Measurements from ENCODE around the gene PRSS8.
"Not testable (repeated sequence)": the region's sequence is repeated elsewhere in the genome, so short reads cannot be mapped to it uniquely, and the experiment has no call there.

PRSS8 gene

DNA sequence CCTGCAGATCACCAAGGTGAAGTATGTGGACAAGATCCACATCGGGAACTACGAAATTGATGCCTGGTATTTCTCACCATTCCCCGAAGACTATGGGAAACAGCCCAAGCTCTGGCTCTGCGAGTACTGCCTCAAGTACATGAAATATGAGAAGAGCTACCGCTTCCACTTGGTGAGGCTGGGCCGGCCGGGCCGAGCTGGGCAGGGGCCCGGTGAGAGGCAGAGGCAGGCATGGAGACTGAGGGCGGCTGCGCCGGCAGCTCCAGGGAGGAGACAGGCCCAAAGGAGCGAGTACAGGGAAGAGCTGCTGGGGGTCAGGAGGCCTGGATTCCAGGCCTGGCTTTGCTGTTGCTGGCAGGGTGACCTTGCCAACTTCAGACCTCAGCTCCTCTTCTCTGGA is 8.3 kb downstream of the PRSS8 start:
- no peak for DNase-seq

DNA sequence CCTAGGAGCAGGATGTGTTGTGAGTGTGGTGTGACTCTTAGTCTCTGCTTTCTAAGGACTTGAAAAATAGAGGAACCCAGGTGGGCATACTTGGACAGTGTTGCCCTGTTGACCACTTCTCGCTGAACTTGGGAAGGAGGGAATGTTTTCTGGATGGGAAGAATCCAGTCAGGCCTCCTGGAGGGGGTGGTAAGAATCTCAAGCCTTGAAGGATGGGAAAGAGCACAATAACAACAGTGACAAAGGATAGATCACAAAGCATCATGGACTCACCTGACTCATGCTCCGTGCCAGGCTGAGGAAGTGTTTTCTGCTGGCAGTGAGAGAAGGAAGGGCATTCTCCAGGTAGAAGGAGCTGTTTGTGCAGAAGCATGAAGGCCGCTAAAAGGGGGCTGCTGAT is 9.7 kb downstream of the PRSS8 start:
- no peak for DNase-seq

DNA sequence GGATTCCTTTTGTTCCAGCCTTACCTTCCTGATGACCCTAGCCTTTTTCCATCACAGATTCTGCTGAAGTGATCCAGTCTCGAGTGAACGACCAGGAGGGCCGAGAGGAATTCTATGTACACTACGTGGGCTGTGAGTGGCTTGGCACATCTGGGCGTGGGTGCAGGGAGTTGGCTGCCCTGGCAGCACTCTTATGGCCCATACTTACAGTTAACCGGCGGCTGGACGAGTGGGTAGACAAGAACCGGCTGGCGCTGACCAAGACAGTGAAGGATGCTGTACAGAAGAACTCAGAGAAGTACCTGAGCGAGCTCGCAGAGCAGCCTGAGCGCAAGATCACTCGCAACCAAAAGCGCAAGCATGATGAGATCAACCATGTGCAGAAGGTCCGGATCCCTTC is 15.4 kb downstream of the PRSS8 start:
- DNase-seq: no peak

DNA sequence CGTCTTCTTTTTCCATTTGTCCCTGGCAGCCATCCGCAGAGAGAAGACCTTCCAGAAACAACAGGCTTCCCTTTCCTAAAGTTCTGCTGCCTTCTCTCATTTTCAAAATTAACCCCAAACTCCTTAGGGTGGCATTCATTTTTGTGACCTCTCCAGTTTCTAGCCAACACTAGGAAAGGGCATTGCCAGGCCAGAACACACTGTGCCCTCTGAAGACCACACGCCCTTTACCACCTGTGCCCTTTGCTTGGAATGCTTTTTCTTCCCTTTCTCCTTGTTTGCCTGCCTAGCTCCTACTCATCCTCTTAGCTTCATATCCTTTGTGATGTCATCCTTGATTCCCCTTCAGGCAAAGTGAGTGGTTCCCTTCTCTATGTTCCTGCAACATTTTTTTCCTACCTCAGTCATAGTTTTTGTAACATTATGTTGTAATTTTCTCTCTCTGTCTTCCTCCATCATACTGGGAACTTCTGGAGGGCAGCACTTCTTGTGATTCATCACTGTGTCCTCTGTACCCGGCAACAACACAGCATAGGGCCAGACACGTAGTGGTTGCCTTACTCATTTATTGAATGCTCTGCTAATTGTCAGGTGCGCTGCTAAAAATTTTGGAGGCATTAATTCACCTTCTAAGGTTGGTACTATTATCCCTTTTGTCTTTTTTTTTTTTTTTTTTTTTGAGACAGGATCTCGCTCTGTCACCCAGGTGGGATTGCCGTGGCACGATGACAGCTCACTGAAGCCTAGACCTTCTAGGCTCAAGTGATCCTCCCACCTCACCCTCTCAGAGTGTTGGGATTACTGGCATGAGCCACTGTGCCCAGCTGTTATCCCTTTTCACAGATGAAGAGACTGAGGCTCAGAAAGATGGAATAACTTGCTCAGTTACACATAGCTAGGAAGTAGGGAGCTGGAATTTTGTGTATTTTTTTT is 17.0 kb downstream of the PRSS8 start:
- DNase-seq: peak; percentile 7

DNA sequence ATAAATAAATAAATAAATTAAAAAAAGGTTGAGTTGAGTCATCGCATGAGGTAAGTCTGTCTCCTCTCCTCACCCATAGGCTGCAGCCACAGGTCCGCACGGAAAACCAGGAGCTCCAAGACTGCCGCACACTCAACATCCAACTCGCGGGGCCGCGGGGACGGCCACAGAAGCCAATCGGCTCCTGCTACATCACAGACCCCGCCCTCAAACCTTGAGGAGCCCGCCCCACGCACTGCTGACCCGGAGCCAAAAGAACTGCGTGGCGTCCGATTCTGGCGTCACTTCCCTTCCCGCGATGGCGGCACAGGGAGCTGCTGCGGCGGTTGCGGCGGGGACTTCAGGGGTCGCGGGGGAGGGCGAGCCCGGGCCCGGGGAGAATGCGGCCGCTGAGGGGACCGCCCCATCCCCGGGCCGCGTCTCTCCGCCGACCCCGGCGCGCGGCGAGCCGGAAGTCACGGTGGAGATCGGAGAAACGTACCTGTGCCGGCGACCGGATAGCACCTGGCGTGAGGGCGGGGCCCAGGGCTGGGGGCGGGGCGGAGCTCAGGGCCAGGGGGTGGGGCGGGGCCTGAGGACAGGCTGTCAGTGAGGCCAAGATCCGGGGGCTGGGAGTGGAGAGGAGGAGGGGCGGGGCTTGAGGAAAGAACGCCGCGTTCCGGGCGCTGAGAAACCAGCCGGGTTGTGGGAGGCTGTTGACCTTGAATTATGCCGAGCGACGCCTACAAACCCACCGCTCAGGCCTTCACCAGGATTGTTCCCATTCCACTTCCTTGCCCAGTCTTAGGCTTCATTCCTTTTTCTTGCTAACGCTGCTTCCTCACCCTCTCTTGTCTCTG is 17.9 kb downstream of the PRSS8 start, which contains the start of gene KAT8:
Gene KAT8, plus strand, starts transcription at position 281 of the 839 bp plus-strand sequence. Its CDS starts 18 bp downstream, at position 299.
- peak; percentile 100 for DNase-seq

DNA sequence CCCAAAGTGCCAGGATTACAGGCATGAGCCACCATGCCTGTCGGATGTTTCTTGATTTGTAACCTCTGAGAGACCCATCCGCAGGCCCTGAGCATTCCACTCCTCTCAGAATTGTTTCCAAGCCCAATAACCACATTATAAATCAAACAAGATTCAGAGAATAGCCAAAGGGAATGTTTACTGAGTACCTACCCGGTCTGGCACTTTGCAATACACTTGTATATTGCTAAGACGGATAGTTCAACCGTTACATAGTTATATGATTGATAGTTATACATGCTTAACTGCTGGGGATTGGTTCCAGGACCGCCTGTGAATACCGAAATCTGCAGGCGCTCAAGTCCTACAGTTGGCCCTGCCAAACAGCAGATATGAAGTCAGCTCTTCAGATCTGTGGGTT is 21.1 kb downstream of the PRSS8 start:
- no peak for DNase-seq

DNA sequence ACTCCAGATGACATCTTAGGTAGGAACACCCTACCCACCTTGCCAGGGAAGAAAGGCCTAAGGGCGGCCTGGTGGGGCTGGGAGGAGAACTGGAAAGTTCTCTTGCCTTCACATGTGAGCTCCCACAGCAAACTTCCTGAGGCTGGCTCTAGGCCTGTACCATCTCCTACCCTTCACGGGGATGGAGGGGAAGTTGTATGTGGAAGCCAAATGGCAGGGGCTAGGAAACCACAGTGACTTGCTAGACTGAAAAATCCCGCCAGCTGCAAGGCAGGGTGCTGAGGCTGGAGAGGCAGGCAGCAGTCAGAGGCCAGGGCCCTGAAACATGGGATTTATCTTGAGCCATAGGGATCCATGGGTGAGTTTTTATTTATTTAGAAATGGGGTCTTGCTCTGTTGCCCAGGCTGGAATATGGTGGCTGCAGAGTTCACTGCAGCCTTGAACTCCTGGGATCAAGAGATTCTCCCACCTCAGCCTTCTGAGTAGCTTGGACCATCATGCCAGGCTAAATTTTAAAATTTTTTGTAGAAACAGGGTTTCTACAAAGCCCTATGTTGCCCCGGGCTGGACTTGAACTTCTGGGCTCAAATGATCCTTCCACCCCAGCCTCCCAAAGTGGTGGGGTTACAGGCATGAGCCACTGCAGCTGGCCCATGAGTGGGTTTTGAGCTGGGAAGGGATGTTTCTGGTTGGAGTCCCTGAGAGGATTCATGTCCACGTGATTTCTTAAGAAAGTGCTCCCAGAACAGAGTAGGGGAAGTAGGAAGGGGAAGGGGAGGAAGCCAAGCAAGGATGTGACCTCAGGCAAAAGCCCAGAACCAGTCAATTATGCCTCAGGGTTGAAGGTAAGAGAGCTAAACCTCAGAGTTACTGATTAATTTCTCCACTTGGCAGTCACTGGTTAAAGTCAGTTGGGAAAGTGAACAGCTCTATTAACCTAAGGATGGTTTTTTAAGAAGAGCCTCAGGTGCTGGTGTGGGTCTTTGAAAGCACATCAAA is 22.1 kb downstream of the PRSS8 start:
- DNase-seq: peak; percentile 65

DNA sequence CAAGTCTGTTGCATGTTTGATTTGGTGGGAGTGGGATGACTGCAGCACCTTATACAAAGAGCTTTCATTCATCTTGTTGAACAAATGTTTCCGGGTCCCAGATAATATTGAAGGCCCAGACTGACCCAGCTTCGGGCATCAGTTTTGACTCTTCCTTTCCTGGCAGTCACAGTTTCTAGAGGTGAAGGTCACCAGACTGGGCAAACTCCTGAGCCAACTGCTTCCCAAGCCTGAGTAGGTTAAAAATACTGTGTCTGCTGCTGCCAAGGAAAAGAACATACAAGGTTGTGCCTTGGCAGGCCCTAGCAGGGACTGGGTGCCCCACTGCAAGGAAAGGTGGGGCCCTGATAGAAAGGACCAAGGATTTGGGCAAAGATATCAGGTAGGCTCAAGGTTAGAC is 22.8 kb downstream of the PRSS8 start:
- DNase-seq: no peak

DNA sequence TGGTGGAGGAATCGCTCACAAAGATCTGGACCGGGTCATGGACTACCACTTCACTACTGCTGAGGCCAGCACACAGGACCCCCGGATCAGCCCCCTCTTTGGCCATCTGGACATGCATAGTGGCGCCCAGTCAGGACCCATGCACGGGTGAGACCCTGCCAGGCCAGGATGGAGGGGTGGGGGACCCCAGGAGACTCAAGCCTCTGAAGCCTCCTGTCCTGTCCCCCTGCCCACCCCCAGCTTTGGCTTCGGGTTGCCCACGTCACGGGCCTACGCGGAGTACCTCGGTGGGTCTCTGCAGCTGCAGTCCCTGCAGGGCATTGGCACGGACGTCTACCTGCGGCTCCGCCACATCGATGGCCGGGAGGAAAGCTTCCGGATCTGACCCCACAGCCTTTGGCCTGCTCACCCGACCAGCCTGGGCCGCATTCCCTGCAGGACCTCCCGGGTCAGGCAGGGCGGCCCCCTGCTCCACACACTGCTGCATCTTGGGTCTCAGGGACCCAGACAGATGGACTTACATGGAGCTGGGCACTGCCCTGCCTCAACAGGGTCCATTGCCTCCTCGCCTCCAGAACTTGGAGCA is 23.6 kb downstream of the PRSS8 start:
- no peak for DNase-seq

DNA sequence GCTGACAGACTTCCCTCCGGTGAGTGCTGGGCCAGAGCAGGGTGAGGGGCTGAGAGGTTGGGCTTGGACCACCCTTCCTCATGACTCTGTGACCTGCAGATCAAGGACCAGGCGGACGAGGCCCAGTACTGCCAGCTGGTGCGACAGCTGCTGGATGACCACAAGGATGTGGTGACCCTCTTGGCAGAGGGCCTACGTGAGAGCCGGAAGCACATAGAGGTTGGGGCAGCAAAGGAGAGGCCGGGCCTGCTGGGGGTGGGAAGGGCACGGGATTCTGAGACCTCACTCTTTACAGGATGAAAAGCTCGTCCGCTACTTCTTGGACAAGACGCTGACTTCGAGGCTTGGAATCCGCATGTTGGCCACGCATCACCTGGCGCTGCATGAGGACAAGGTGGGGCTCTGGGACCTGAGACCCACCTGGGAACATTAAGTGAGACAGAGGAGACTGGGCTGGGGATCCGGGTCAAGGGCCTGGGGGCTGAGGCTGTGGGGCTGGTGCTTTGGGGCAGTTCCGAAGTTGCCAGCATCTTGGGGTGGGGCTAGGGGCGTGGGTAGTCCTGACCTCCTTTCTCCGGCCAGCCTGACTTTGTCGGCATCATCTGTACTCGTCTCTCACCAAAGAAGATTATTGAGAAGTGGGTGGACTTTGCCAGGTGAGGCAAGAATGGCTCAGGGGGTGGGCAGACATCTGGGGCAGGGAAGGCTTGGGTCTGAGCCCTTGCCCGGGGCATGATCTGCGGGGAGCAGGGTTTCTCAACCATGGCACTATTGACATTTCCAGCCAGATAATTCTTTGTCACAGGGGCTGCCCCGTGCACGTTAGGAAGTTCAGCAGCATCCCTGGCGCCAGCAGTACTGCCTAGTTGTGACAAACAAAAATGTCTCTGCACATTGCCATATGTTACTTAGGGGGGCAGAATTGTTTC is 25.2 kb downstream of the PRSS8 start:
- DNase-seq: no peak

DNA sequence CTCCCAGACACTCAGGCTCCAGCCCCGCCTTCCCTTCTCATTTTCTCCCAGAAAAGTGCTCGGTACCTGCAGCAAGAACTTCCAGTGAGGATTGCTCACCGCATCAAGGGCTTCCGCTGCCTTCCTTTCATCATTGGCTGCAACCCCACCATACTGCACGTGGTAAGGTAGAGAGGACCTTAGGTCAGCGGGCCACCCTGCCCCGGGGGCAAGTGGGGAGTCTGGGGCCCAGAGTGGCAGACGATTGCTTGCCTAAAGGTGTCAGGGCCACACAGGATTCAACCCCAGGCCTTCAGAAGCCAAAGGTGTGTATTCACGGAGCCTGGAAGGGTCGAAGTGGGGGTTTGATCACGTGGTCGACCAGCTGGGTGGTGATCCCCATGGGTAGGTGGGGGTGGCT is 25.9 kb downstream of the PRSS8 start:
- DNase-seq: no peak

DNA sequence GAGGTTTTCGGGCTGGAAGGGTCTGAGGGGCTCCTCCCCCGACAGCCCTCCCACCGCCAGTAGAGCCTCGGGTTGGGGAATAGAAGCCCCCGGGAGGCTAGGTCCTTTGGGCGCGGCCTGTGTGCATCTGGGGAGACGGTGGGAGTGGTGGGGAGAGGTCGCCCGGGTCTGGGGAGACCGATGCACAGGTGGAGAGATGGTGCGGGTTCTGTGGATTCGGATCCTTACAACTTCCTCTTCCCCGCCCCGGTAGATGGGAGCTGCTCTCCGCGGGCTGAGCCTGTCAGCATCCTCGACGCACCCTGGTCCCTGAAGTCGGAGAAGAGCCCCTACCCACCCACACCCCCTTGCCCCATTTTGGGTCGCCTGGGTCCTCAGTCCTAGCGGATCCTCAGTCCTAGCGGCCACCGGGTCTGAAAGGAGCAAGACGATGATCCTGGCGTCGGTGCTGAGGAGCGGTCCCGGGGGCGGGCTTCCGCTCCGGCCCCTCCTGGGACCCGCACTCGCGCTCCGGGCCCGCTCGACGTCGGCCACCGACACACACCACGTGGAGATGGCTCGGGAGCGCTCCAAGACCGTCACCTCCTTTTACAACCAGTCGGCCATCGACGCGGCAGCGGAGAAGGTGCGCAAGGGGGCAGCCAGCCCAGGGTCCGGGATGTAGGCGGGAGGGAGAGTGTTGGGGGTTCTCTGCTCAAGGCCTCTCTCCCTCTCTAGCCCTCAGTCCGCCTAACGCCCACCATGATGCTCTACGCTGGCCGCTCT is 26.6 kb downstream of the PRSS8 start:
- no peak for DNase-seq

DNA sequence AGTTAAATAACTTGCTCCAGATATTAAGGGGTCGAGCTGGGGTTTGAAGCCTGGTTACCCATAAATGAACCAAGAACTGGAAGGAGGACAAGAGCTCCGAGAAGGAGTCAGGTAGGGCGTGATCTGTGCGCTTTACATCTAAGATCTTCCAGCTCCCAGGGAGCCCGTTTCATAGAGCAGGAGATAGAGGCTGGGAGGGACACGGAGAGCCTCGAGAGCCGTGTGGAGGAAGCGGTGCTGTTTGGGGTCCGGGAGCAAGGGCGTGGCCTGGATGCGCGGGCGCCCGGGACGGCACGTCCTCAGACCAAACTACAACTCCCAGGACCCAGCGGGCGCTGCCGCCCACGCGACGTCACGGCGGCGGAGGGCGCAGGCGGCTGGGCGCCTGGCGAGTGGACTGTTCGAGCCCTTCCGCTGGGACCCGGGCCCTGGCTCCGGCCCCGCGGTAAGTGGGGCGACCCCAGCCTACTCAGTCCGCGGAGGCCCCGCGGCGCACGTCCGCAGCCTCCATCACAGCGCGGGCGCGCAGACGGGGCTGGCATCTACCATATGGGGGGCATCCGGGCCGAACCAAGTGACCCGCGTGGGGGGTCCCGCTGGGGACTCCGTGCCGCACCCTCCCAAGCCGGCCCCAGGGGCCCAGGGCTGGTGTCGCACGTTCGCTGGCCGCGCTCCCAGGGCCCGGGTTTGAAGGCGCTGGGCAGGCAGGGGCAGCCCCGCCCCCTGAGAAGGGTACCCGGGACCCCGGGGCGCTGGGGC is 27.3 kb downstream of the PRSS8 start, which contains the start of gene BCKDK:
Gene BCKDK, plus strand, starts transcription at position 352 of the 759 bp plus-strand sequence. CDS start 838 bp downstream, outside the sequence.
- DNase-seq: peak; percentile 85

DNA sequence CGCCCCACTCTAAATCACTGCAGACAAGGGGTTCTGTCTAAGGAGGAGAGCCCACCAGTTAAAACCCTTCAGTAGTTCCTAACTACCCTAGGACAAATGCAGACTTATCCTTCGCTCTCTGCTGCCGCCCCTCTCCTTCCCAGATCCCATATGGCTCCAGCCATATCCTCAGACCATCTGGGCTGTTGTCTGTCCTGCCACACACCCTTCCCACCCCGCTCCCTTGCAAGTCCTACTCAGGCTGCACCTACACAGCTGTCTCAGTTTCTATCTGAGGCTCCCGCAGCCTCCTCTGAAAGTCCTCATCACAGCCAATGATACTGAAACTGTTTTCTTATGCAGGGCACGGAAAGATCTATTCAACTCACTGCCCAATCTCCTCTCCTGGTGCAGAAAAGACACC is 28.1 kb downstream of the PRSS8 start:
- DNase-seq: no peak

DNA sequence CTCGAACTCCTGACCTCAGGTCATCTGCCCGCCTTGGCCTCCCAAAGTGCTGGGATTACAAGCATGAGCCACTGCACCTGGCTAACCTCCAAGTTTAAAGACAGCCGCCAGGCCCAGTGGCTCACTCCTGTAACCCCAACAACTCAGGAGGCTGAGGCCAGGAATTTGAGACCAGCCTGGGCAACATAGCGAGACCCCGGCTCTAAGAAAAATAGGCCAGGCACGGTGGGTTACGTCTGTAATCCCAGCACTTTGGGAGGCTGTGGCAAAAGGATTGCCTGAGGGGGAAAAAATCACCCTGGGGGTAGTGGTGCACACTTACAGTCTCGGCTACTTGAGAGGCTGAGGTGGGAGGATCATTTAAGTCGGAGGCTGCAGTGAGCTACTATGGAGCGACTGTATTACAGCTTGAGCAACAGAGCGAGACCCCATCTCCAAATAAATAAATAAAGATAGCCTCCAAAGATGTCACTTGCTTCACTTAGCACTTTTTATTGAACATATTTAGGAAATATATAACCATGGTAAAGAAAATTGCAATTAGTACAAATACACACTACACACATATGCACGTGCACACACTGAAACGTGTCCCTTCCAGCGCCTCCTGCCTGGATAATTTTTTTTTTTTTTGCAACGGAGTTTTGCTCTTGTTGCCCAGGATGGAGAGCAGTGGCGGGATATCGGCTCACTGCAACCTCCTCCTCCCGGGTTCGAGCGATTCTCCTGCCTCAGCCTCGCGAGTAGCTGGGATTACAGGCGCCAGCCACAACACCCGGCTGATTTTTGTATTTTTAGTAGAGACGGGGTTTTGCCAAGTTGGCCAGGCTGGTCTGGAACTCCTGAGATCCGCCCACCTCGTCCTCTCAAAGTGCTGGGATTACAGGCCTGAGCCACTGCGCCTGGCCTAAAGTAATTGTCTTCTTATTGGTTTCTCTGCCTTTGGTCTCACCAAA is 28.7 kb downstream of the PRSS8 start:
- DNase-seq: no peak

DNA sequence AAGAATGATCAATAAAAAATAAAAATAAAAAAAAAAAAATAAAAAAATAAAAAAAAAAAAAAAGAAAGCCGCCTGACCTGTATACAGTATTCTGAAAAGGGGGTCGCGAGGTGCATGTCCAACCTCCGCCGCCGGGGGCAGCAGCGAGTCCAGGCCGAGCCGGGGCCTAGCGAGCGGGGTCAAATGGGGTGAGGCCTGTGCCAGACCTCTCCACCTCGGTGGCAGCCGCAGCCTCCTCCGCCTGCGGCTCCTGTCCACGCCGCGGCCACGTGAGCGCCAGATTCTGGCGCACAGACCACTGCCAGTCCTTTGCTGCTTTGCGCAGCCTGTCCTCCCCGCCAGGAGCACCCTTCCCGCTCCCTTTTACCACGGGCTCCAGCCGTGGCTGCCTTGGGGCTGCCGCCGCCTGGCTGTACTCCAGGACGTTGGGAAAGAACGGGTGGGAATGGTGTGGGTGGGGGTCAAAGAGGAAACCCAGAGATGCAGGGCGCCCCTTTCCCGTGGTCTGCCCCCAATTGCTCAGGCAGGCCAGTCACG is 29.8 kb downstream of the PRSS8 start:
- DNase-seq: peak; percentile 93

DNA sequence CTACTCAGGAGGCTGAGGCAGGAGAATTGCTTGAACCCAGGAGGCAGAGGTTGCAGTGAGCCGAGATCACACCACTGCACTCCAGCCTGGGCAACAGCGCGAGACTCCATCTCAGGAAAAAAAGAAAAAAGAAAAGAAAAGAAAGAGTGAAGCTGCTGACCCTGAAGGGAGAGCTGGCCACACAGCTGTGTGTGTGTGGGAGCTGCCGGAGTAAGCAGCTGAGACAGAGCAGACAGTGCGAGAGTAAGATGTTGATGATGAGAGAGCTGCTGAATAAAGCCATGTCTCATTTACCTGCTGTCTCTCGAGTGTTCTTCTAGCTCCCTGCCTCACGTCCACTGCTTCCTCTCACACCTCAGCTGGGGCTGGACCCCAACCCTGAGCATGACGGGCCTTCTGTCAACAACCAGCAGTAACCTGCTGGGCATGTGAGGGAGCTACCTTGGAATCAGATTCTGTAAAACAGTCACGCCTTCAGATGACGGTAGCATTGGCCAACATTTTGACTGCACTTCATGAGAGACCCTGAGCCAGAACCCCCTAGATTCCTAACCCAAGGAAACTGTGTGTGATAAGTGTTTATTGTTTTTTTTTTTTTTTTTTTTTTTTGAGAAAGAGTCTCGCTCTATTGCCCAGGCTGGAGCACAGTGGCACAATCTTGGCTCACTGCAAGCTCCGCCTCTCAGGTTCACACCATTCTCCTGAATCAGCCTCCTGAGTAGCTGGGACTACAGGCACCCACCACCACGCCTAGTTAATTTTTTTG is 34.5 kb downstream of the PRSS8 start:
- not testable (repeated sequence) for DNase-seq
